Stimulated activated CD4-positive, alpha-beta T cell treated with anti-CD3 and anti-CD28 coated beads, Interleukin-4, amount 100 ng/mL, for 4 hours (primary cell): ENCODE measurements around the gene CACNA1G.

Source experiments
- DNase-seq, 2 experiments: peaks; one replicate each; pipeline ENCODE4 v3.0.0-alpha.2; 2020

Gene CACNA1G

DNA sequence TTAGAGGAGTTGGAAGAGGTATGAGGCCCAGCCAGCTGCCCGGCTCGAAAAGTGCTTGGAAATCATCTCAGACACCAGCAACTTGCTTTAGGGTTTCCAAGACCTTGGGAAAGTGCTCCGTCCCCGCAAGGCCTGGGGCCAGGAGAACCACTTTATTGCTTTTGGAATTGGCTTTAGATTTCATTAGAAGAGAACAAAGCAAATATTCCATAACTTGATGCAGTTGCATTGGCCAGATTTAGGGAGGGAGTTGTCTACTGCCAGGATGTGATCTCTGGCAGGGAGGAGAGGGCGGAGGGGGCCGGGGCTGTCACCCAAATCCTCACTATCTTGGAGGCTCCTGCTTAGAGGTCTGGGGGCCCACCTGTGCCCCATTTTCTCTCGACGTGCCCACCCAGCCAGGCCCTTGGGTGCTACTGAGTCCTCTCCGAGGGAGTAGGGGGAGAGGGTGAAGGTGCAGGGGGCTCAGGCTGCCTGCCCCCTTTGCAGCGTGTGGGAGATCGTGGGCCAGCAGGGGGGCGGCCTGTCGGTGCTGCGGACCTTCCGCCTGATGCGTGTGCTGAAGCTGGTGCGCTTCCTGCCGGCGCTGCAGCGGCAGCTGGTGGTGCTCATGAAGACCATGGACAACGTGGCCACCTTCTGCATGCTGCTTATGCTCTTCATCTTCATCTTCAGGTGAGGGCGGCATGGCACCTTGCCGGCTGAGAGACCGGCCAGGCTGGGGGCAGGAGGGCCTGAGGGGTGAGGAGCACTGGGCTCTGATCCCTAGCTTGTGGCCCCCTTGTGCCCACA, 30.6 kb downstream of the CACNA1G start:
- no peak for DNase-seq

GRCh38 chr17:50593321-50593720, 32.8 kb downstream of the CACNA1G start:
- DNase-seq: no peak

GRCh38 chr17:50594128-50594823, 33.8 kb downstream of the CACNA1G start:
- DNase-seq: no peak

DNA sequence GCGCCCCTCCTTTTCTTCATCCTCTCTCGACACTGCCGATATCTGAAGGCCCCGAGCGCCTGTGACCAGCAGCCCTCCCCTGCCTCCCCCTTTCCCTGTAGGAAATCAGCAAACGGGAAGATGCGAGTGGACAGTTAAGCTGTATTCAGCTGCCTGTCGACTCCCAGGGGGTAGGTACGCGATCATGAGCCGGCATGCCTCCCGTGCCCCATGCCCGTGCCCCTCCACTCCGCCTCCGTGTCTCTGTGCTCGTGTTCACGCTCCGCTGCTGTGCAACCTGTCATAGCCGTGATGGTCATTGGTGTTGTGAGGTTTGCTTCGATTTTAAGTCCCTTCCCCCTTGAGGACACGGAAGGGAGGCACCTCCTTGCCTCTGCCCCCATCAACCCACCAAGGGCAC, 34.4 kb downstream of the CACNA1G start:
- no peak for DNase-seq

DNA sequence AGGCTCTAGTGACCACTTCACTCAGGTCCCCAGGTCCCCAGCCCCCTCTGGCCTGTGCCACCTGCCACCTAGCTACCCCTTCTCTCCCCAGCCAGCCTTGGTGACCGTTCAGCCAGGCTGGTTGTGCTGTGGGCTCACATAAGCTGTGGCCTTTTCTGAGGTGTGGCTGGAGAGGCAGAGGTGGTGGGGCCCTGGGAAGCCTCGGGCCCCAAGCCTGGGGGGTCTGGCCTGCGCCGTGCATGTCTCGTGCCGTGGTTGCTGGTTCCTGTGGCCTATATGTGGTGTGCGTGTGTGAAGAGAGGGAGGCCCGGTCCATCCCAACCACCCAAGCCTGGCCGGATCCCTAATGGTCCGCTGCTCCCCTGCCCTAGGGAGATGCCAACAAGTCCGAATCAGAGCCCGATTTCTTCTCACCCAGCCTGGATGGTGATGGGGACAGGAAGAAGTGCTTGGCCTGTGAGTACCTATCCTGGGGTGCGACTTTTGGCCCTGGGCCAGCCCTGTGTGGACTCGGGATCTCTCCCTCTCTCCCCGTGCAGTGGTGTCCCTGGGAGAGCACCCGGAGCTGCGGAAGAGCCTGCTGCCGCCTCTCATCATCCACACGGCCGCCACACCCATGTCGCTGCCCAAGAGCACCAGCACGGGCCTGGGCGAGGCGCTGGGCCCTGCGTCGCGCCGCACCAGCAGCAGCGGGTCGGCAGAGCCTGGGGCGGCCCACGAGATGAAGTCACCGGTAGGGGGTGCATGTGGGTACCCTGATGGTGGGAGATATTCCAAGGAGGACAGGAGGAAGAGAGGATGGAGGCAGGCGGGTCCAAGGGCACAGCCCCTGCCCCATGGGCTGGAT, 35.9 kb downstream of the CACNA1G start:
- DNase-seq: no peak

GRCh38 chr17:50598487-50598886, 38.0 kb downstream of the CACNA1G start:
- DNase-seq: no peak

GRCh38 chr17:50599606-50600005, 39.1 kb downstream of the CACNA1G start:
- no peak for DNase-seq

- no peak for DNase-seq
Measured at GRCh38 chr17:50601823-50602375, 41.4 kb downstream of the CACNA1G start.

DNA sequence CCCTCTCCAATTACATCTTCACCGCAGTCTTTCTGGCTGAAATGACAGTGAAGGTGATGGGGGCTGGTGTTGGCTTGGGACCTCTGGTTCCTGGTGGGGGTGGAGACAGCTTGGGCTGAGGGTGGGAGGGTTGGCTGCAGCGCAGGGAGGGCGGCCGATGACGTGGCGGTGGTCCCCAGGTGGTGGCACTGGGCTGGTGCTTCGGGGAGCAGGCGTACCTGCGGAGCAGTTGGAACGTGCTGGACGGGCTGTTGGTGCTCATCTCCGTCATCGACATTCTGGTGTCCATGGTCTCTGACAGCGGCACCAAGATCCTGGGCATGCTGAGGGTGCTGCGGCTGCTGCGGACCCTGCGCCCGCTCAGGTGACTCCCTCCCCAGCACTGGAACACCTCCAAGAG, 42.3 kb downstream of the CACNA1G start:
- DNase-seq: no peak

DNA sequence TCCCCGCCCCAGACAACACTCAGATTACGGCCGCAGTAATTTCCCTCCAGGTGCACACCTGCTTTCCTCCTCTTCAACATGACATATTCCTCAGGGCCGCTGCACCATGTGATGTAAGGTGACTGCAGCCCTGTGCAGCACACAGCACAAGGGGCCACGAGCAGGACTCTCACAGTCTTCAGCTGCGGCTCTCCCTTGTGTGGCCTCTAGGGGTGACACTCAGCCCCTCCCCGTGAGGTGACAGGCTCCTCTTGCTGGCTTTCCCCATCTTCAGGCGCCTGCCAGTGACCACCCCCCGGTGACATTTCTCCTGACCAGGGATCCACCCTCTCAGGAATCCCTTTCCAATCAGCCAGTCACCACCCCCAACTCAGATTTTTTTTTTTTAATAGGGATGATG, 42.8 kb downstream of the CACNA1G start:
- DNase-seq: no peak

- DNase-seq: no peak
Measured at GRCh38 chr17:50604513-50604912, 44.0 kb downstream of the CACNA1G start.

DNA sequence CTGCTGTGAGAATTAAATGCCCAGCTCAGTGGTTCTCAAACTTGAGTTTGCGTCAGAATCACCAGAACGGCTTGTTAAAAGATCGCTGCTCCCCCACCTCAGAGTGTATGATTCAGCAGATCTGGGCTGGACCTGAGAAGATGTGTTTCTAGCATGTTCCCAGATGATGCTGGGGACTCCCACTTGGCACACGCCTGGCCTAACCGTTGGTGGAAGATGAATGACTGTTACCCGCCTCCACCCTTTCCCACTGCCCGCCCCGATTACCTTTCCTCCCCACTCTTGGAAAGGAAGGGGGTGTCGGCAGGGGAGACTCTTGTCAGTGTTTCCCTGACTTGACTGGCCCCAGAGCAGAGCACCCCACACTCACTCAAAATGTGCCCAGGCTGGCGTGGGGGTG, 44.9 kb downstream of the CACNA1G start:
- no peak for DNase-seq

- no peak for DNase-seq
Measured at GRCh38 chr17:50607522-50608175, 47.1 kb downstream of the CACNA1G start.

DNA sequence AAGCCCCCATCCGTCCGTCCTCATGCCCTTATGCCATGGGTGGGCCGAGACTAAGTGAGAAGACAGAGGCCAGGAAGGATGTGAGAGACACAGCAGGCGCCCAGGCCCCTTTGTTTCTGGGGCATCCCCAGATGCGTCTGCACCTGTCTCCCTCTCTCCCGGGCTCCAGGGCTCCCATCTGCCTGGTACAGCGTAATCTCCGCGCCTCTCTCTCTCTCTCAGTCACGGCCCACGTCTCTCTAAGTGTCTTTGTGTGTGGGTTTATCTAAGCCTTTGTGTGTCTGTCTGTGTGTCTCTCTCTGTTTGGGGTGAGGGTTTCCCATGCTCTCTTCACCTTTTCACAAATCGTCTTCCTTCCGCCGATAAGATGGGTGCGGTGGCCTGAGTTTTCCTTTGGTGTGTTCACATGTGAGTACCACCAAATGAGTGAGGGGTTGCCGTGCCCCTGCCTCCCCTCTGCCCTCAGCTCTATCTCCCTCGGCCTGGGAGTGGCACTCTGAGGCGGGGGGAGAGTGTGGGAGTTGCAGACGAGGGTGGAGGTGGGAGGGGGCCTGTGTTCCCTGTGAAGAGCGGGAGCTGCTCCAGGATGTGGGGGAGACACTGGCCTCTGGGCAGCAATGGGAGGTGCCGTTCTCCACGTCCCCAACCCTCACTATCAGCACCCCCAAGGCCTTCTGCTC, 48.3 kb downstream of the CACNA1G start:
- DNase-seq: no peak

- DNase-seq: no peak
Measured at GRCh38 chr17:50609380-50610074, 49.0 kb downstream of the CACNA1G start.

DNA sequence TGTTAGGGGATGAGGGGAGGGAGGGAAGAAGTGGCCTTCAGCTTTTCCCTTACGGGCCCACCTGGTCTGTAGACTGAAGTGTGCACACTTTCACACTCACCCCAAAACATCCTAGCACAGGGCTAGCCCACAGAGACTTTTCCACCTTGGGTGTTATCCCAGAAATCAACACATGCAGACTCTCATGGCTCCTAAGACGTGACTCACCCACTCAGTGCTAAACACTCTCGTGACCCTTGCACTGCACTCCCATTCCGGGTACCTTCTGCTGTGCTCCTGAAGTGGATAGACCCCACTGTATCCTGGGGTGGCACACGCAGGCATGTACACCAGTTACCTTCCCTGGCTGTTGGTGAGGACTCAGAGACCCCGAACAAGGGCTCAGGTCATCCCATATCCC, 51.1 kb downstream of the CACNA1G start:
- DNase-seq: no peak

GRCh38 chr17:50612281-50612680, 51.8 kb downstream of the CACNA1G start:
- no peak for DNase-seq

DNA sequence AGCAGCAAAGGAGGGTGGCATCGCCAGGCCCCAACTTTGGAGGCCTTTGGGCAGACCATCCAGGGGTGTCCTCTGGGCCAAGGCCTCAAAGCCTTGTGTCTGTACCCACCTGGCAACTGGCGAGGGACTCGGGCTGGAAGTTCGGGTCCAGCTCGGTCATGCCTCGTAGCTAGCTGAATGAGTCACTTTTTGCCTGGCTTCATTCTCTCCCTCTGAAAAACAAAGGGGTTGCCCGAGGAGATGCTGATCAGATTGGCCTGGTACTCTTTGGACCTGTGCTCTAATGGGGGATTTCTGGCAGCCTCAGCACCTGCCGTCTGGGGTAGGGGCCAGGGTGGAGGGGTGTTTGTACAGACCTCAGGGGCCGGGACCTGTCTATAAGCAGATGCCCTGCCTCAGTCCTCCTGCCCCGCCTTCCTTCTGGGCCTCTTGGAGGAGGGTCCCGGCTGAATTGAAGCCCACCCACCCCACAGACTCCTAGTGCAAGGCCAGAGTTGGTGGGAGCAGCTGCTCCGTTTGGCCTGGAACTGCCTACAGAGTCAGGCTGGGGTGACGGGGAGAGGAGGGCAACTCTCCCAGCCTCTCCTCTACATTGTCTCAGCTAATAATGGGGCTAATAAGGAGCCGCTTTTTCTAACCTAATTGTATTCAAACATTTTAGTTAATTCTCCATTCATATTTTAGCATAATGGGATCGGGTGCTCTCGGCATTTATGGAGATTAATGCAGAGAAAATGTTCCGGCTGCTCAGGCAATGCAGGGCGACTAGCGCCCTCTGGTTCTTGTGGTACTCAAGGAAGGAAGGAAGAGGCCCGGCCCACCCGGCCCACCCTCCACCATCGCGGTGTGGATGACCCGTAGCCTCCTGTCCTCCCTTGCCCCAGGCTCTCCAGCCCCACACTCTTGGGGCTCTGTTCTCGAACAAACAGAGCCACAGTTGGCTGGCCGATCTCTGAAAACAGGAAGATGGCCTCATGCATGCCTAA, 52.8 kb downstream of the CACNA1G start:
- DNase-seq: no peak

GRCh38 chr17:50614471-50615051, 54.0 kb downstream of the CACNA1G start:
- DNase-seq: no peak

DNA sequence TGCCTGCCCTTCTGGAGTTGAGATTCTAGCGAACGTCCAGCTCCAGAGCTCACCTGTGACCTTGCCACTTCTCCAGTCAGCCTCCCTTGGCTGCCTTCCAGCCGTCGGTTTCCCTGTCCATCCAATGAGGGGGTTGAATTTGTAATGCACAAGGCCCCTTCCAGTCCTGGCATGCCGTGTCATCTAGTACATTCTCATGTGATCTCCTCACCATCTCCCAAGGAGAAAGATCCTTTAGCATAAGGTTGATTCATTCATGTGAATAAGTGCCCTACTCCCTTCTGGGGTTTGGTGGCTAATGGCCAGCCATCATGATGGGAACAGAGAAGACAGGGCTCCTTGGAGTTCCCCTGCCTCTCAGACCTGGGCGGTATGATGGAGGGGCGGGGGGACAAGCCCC, 55.3 kb downstream of the CACNA1G start:
- DNase-seq: no peak
